ENCODE measurements around the gene LDLR.
"Not testable (repeated sequence)": the region's sequence is repeated elsewhere in the genome, so short reads cannot be mapped to it uniquely, and the experiment has no call there.

The LDLR gene

DNA sequence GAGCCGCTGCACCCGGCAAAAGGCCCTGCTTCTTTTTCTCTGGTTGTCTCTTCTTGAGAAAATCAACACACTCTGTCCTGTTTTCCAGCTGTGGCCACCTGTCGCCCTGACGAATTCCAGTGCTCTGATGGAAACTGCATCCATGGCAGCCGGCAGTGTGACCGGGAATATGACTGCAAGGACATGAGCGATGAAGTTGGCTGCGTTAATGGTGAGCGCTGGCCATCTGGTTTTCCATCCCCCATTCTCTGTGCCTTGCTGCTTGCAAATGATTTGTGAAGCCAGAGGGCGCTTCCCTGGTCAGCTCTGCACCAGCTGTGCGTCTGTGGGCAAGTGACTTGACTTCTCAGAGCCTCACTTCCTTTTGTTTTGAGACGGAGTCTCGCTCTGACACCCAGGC, 17.2 kb downstream of the LDLR start:
- no peak for FAIRE-seq

DNA sequence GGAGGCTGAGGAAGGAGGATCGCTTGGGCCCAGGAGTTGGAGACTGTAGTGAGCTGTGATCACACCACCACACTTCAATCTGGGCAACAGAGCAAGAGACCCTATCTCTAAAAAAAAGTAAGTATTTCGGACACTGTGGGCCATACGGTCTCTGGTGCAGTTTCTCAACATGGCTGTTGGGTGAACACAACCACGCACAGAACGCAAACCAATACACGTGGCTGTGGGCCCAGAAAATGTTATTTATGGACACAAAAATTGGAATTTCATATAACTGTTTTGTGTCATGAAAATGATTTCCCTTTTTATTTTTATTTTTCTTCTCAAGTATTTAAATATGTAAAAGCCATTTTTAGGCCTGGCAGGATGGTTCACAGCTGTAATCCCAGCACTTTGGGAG, 19.5 kb downstream of the LDLR start:
- FAIRE-seq = no peak

DNA sequence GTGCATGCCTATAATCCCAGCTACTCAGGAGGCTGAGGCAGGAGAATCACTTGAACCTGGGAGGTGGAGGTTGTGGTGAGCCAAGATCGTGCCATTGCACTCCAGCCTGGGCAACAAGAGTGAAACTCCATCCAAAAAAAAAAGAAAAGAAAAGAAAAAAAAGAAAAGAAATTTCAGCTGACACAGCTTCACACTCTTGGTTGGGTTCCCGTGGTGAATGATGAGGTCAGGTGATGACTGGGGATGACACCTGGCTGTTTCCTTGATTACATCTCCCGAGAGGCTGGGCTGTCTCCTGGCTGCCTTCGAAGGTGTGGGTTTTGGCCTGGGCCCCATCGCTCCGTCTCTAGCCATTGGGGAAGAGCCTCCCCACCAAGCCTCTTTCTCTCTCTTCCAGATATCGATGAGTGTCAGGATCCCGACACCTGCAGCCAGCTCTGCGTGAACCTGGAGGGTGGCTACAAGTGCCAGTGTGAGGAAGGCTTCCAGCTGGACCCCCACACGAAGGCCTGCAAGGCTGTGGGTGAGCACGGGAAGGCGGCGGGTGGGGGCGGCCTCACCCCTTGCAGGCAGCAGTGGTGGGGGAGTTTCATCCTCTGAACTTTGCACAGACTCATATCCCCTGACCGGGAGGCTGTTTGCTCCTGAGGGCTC, 22.0 kb downstream of the LDLR start:
- FAIRE-seq = no peak

DNA sequence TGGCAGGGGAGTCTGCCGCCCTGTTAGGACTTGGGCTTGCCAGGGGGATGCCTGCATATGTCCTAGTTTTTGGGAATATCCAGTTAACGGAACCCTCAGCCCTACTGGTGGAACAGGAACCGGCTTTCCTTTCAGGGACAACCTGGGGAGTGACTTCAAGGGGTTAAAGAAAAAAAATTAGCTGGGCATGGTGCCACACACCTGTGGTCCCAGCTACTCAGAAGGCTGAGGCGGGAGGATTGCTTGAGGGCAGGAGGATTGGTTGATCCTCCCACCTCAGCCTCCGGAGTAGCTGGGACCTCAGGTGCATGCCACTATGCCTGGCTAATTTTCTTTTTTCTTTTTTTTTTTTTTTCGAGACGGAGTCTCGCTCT, 22.5 kb downstream of the LDLR start:
- no peak for FAIRE-seq

DNA sequence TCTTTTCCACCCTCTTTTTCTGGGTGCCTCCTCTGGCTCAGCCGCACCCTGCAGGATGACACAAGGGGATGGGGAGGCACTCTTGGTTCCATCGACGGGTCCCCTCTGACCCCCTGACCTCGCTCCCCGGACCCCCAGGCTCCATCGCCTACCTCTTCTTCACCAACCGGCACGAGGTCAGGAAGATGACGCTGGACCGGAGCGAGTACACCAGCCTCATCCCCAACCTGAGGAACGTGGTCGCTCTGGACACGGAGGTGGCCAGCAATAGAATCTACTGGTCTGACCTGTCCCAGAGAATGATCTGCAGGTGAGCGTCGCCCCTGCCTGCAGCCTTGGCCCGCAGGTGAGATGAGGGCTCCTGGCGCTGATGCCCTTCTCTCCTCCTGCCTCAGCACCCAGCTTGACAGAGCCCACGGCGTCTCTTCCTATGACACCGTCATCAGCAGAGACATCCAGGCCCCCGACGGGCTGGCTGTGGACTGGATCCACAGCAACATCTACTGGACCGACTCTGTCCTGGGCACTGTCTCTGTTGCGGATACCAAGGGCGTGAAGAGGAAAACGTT, 24.0 kb downstream of the LDLR start:
- FAIRE-seq = no peak

DNA sequence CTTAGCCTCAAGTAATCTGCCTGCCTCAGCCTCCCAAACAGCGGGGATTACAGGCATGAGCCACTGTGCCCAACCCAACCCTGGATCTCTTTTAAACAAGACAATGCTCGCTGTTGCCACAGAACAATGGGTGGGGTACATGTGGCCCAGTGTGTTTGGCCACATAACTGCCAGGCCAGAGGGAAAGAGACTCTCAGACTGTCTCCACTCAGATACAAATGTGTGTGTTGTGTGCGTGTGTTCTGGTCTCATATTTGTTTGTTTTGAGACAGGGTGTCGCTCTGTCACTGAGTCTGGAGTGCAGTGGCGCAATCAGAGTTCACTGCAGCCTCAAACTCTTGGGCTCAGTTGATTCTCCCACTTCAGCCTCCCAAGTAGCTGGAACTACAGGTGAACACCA, 25.8 kb downstream of the LDLR start:
- FAIRE-seq = no peak

DNA sequence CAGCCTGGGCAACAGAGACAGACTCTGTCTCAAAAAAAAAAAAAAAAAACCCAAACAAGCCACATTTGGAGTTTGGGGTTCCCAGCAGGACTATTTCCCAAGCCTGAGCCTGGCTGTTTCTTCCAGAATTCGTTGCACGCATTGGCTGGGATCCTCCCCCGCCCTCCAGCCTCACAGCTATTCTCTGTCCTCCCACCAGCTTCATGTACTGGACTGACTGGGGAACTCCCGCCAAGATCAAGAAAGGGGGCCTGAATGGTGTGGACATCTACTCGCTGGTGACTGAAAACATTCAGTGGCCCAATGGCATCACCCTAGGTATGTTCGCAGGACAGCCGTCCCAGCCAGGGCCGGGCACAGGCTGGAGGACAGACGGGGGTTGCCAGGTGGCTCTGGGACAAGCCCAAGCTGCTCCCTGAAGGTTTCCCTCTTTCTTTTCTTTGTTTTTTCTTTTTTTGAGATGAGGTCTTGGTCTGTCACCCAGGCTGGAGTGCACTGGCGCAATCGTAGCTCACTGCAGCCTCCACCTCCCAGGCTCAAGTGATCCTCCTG, 26.7 kb downstream of the LDLR start:
- FAIRE-seq = no peak

DNA sequence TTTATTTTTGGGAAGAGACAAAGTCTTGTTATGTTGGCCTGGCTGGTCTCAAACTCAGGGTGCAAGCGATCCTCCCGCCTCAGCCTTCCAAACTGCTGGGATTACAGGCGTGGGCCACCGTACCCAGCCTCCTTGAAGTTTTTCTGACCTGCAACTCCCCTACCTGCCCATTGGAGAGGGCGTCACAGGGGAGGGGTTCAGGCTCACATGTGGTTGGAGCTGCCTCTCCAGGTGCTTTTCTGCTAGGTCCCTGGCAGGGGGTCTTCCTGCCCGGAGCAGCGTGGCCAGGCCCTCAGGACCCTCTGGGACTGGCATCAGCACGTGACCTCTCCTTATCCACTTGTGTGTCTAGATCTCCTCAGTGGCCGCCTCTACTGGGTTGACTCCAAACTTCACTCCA, 27.2 kb downstream of the LDLR start:
- FAIRE-seq = no peak

DNA sequence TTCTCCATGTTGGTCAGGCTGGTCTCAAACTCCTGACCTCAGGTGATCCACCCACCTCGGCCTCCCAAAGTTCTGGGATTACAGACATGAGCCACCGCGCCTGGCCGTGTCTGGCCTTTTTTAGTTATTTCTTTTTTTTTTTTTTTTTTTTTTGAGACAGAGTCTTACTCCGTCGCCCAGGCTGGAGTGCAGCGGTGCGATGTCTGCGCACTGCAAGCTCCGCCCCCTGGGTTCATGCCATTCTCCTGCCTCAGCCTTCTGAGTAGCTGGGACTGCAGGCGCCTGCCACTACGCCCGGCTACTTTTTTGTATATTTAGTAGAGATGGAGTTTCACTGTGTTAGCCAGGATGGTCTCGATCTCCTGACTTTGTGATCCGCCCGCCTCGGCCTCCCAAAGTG, 32.7 kb downstream of the LDLR start:
- not testable (repeated sequence) for FAIRE-seq

DNA sequence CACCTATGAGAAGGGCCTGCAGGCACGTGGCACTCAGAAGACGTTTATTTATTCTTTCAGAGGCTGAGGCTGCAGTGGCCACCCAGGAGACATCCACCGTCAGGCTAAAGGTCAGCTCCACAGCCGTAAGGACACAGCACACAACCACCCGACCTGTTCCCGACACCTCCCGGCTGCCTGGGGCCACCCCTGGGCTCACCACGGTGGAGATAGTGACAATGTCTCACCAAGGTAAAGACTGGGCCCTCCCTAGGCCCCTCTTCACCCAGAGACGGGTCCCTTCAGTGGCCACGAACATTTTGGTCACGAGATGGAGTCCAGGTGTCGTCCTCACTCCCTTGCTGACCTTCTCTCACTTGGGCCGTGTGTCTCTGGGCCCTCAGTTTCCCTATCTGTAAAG, 33.9 kb downstream of the LDLR start:
- no peak for FAIRE-seq

DNA sequence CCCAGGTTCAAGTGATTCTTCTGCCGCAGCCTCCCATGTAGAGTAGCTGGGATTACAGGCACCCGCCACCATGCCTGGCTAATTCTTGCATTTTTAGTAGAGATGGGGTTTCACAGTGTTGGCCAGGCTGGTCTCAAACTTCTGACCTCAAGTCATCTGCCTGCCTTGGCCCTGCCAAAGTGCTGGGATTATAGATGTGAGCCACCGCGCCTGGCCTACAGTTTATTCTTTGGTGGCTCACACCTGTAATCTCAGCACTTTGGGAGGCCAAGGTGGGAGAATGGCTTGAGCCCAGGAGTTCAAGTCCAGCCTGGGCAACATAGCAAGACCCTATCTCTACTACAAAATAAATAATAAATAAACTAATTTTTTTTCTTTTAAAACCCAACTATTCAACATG, 34.9 kb downstream of the LDLR start:
- FAIRE-seq = not testable (repeated sequence)

DNA sequence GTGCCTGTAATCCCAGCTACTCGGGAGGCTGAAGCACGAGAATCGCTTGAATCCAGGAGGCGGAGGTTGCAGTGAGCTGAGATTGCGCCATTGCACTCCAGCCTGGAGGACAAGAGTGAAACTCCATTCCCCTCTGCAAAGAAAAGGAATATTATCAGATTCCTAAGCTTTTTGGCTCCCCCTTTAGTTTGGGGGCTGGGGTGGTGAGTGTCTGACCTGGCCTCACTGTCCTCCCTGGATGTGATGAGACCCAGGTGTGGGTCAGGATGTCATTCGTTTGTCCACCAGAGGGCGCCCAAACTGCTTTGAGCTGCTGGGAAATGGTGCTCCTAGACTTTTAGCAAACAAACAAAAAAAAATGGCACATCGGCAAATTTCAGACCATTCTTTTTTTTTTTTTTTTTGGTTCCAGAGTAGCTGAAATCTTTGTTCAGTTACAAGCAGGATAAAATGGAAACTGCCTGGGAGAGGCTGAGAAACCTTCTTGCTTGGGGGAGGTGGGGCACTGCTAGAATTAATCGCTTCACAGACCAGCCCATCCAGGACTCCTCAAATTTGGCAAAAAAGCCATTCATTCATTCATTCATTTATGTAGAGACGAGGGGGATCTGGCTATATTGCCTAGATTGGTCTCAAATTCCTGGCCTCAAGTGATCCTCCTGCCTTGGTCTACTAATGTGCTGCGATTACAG, 36.9 kb downstream of the LDLR start:
- no peak for FAIRE-seq

DNA sequence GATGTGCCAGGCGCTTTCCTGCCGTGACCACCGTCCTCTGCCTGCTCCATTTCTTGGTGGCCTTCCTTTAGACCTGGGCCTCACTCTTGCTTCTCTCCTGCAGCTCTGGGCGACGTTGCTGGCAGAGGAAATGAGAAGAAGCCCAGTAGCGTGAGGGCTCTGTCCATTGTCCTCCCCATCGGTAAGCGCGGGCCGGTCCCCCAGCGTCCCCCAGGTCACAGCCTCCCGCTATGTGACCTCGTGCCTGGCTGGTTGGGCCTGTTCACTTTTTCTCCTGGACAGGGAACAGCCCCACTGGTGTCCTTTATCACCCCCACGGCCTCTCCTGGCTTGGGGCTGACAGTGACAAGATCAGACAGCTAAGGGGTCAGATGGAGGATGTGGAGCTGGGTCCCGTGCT, 38.6 kb downstream of the LDLR start:
- no peak for FAIRE-seq

DNA sequence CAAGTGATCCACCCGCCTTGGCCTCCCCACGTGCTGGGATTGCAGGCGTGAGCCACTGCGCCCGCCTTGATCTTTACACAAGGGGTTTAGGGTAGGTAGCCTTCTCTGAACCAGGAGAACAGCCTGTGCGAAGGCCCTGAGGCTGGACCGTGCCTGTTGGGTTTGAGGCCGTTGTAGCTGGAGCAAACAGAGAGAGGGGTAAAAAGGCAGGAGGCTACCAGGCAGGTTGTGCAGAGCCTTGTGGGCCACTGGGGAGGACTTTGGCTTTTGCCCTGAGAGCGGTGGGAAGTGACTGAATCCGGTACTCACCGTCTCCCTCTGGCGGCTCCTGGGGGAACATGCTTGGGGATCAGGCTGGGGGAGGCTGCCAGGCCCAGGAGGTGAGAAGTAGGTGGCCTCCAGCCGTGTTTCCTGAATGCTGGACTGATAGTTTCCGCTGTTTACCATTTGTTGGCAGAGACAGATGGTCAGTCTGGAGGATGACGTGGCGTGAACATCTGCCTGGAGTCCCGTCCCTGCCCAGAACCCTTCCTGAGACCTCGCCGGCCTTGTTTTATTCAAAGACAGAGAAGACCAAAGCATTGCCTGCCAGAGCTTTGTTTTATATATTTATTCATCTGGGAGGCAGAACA, 41.7 kb downstream of the LDLR start:
- FAIRE-seq = no peak

DNA sequence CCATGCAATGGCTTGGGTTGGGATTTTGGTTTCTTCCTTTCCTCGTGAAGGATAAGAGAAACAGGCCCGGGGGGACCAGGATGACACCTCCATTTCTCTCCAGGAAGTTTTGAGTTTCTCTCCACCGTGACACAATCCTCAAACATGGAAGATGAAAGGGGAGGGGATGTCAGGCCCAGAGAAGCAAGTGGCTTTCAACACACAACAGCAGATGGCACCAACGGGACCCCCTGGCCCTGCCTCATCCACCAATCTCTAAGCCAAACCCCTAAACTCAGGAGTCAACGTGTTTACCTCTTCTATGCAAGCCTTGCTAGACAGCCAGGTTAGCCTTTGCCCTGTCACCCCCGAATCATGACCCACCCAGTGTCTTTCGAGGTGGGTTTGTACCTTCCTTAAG, 42.2 kb downstream of the LDLR start:
- no peak for FAIRE-seq

DNA sequence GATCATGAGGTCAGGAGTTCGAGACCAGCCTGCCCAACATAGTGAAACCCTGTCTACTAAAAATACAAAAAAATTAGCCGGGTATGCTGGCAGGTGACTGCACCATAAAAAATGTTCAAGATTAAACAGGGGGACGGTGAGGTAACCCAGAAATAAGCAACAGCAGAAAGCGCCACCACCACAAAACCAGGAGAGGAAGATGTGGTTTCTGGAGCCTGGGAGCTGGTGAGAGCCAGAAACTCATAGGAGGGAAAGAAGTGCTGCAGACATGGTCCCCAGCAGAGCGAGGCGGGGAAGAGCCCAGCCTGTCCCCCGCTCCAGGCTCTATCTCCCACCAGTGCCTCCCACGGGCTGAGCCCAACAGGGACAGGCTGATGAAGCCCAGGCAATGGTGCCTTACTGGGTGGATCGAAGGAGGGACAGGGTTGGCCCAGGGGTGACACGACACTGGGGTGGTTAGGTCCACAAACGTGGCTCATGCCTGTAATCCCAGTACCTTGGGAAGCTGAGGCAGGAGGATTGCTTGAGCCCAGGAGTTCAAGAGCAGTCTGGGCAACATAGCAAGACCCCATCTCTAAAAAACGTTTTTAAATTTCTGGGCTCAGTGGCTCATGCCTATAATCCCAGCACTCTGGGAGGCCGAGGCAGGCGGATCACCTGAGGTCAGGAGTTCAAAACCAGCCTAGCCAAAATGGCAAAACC, 47.3 kb downstream of the LDLR start:
- FAIRE-seq = no peak

DNA sequence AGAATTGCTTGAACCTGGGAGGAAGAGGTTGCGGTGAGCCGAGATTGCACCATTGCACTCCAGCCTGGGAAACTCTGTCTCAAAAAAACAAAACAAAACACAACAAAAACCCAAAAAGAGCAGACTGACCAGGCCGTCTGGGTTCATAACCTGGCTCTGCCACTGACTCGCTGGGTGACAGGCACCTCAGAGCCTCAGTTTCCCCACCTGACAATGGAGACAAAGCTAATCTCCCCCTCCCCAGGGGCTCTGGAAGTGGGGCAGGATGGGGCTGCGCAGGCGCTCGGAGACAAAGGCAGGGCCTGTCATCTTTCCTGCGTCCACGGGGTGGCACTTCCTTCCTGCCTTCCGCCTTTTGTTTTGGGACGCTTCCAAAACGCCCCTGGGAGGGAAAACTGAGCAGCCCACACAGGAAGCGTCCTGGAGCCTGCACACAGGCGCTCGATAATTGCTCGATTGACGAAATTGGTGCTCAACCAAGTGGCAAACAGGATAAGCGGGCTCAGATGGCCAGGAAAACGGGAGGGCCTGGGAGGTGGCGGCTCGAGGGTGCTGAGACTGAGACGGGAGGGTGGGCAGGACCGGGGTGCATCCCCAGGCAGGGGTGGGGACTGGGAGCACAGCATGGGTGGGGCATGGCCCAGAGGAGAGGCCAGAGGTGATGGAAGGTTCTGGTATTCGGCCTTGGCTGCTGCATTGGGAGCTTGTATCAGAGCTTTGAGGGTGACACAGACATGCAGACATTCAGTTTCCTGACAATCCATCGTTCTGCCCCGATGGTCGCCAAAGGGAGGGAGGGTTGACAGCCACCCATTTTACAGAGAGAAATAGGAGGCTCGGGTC, 48.5 kb downstream of the LDLR start:
- FAIRE-seq = no peak

DNA sequence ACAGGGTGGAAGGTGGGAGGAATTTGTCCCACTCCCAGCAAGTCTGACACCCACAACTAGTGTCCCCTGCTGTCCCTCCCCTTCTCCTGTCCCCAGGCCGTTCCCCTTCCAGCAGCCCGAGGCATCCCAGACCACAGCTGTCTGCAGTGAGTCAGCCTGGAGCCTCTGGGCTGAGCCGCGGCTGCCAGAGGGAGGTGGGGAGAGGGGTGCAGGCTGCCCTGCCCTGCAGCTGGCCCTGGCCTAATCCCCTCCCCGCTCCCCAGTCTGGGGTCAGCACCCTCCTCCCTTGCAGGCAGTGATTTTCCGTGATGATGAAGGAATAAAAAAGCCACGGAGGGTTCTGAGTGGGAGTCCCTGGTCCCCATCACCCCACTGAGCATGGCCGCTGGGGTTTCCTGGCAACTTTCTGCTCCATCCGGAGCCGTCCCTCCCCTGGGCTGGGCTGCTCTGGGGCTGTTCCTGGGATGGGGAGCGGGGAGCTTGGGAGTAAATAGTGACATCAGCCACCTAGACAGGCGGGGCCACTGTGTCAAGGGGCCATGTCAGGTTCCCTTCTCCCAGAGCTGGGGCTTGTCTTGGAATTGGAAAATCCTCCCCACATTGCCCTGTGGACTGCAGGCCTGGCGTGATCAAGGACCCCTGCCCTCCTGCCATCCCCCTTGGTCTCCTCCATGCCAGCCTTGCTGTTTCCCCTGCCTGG, 49.5 kb downstream of the LDLR start:
- no peak for FAIRE-seq

DNA sequence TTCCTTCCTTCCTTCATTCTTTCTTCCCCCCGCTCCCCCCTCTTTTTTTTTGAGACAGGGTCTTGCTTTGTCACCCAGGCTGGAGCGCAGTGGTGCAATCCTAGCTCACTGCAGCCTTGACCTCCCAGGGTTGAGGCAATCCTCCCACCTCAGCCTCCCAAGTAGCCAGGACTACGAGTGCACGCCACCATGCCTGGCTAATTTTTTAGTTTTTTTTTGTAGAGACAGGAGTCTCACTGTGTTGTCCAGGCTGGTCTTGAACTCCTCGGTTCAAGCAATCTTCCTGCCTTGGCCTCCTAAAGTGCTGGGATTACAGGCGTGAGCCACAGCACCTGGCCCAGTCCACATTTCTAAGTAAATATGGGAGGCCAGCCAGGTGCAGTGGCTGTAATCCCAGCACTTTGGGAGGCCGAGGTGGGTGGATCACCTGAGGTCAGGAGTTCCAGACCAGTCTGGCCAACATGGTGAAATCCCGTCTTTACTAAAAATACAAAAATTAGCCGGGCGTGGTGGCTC, 50.8 kb downstream of the LDLR start:
- FAIRE-seq = not testable (repeated sequence)

DNA sequence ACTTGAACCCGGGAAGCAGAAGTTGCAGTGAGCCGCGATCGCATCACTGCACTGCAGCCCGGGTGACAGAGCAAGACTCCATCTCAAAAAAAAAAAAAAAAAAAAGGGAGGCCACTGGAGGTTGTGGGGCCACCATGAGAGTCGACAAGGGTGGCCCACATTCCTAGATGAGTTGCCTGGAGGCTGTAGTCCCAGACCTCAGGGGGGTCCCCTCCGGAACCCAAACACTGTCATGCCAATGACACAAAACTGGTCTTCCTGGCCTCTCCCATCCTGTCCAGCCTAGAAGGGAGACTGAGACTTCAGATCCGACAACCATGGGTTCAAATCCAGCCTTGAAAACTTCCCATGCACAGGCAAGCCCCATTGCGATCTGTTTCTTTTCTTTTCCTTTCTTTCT, 51.6 kb downstream of the LDLR start:
- FAIRE-seq = no peak

DNA sequence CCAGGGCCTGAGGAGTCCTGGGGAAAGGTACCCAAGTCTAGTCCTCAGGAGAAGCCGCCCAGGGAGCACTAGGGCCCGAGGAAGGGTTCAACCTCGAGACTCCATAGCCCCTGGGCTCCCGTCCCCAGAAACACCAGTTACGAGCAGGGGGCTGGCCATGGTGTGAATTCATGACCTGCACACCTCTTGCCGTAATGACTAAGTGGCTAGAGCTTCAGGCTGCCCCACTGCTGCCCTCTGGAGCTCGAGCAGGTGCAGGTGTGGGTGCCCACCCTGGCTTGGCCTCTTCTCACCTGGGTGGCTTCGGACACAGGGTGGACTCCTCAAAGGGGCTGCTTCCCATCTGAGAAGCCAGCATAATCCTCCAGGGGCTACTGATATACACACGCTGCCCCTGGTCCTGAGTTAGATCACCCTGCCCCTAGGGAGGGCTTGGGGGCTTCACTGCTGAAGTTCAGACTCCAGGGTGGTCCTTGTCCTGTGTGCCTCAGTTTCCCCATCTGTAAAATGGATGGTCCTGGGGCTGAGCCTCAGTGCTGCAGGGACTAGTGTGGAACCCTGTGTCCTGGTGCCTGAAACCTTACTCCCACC, 52.8 kb downstream of the LDLR start:
- FAIRE-seq = no peak
